ENCODE data around the gene PITPNM1. TPM values are rescaled to one million over a fixed set of nuclear protein-coding genes. Genes with fewer than 3 reads are reported as not detected.

Gene PITPNM1
- total RNA-seq, result 10 to 100 TPM; 14.0 to 15.8 TPM

DNA sequence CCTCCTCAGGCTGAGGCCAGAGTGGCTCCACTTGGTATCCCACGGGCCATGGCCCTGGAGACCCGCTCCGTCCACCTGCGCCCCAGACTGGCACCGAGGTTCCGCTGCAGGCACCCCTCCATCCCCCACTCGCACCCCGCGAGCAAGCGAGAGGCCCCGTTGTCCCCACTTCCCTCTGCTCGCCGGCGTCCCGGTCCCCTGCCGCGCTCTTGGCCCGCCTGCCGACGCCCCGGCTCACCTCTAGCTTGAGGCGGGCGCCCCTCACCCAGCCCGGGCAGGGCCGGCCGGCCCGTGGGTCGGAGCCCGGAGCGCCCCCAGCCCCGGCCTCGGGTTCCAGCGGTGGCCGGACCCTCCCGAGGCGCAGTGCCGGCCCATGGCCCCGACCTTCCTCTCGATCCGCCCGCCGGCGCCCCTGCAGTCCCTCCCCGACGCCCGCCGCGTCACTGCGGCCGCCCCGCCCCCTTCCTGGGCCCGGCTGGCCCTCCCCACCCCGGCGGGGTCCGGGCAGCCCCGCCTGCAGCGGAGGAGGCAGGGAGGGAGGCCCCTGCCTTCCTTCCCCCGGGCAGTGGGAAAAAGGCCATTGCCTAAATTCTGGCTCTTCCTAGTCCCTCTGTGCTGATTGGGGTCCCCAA lies at the start of gene PITPNM1:
Gene PITPNM1 (minus strand): TSS at position 414 of the 632 bp plus-strand sequence. CDS start 1,183 bp downstream, outside the sequence.

DNA sequence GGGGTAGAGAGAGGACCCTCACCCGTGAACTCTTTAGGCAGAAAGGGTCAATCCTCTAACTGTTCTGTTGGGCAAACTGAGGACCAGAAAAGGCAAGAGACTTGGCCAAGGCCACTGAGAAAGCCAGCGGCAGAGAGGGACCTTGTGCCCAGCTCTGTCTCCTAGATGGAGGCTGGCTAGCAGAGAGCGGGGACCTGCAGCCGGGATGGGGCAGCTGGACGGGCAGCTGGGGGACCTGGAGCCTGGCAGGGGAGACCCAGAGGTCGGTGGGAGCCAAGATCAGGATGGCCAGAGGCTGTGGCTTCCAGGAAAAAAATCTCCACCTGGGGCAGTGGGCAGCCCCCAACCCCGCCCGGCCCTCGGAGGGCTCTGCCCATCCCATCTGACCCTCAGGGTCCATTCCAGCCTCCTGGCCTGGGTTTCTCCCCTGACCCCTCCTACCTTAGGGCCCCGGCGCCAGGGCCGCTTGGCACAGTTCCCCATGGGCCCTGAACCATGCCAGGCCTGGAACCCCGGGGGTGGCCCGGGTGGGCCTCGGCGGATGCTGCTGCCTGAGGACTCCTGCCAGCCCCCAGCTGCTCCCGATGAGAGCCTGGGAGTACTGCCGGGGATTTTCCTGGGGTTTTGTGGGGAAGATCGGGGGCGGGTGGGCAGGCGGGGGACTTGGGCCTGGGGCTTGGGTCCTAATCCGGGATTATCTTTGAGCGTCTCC lies 17.8 kb upstream of the PITPNM1 start, which contains the start of gene CABP2:
Gene CABP2 (minus strand): TSS at position 603 of the 712 bp plus-strand sequence. CDS start 120 bp downstream, at position 483.

DNA sequence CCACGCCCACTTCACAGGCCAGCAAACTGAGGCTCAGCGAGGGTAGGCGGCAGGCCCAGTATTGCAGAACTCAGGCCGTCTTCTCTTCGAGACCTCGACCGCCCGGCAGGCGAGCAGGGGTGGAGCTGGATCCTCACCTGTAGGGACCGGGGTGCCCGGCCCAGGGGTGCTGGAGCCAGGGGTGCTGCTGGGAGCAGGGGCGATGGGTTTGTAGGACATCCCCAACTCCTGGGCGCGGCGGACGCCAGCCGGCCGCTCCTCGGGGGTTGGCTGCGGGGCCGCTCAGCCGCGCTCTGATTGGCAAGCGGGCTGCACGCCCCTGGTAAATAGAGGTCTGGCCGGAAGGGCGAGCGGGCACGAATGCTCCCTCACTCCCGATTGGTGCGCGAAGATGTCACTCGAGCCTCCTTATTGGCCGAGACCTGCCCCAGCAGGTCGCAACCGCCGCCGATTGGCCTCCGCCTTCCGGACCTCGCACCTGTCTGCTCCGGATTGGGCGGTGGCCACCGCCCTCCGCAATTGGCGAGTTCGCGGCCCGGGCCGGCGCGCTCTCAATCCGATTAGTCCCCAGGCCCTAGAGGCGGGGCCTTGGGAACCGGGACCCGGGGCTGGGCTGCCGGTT lies 2.8 kb upstream of the PITPNM1 start, which contains the start of gene CDK2AP2:
Gene CDK2AP2 (minus strand): TSS at position 299 of the 622 bp plus-strand sequence. CDS start 80 bp downstream, at position 219.

DNA sequence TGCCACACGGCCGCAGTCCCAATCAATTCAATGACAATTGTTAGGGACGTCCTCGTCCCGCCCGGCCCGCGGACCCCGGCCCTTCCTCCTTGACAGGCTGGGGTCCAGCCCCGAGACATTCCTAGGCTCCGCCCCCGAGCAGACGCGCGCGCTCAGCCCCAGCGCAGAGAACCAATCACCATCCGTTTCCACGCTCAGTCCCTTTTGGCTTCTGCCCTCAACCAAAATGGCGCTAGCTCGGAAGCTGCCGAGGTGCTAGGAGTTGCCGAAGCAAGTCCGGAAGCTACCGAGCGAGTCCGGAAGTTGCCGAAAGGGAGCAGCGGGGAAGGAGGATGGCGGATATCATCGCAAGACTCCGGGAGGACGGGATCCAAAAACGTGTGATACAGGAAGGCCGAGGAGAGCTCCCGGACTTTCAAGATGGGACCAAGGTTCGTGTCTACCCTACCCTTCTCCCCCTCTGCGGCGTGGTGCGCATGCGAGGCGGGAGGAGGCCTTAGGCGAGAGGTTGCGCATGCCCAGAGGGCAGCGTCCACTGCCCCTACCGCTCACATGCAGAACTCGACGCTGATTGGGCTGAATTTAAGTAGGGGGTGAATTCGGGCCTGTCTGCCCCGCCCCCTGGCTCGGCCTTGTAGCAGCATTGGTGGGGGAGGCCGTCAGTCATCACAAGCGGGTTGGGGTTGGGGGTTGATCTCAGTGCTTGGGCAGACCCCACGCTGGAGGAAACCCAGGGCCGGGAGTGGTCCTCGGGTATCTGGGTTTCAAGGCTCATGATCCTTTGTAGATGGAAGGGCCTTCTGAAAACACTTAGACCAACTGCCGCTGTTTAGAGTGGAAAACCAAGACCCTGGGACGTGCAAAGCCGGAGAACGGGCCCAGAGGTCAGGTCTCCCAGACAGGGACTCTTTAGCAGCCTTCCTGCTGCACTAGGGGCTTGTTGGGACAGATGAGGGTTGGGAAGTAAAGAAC lies 22.1 kb downstream of the PITPNM1 start, which contains the start of gene AIP:
Gene AIP (plus strand): TSS at position 200 of the 972 bp plus-strand sequence. CDS start 133 bp downstream, at position 333.

DNA sequence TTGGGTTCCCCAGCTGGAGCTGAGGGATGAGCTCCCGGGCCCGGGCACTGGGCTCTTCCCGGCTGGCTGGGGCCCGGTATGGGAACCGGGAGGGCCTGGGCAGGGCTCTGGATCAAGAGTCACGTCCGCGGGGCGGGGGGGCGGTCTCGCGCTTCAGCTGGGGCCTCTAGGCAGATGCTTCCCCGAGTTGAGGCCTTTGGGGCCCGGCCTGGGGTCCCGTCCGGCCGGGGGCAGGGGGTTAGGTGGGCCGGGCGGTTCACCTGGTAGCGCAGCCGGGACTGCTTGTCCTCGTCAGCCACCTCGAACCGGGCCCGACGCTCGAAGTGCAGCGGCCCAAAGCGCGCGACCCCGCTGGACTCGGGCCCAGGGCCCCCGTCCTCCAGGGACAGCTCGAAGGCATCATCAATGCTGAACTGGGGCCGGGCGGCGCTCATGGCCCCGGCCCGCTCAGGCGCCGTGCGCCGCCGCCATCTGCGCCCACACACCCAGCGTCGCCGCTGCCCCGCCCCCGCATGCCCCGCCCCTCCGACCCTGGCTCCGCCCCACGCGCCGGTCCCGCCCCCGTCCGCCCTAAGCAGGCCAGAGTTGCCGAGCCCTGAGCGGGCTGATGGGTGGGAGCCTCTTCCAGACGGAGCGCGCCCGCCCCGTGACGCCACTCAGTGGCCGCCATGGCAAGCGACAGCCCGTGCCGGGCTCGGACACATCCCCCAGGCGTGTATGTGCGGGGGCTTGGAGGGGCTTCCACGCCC lies 36.2 kb downstream of the PITPNM1 start, which contains the start of gene TMEM134:
Gene TMEM134 (minus strand): TSS at position 493 of the 749 bp plus-strand sequence. CDS start 59 bp downstream, at position 434.

DNA sequence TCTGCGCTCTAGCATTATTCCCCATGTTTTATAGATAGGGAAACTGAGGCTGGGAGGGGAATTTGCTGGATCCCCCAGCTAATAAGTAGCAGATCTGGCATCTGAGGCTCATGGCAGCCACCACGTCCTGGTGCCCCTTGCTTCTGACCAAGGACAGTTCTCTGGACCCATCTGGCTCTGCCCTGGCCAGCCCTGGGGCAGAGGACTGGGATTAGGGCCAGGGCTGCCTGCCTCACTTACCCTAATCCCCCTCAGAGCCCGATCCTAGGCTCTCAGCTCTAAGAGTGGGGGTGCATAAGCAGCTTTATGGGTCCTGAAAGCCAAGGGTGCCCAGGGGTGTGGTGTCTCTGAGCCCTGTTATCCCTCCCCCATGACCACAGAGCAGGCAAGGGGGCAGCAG lies 50.1 kb downstream of the PITPNM1 start, which contains the start of gene CABP4:
Gene CABP4 (plus strand): TSS at position 301 of the 400 bp plus-strand sequence. CDS start 70 bp downstream, at position 371.

DNA sequence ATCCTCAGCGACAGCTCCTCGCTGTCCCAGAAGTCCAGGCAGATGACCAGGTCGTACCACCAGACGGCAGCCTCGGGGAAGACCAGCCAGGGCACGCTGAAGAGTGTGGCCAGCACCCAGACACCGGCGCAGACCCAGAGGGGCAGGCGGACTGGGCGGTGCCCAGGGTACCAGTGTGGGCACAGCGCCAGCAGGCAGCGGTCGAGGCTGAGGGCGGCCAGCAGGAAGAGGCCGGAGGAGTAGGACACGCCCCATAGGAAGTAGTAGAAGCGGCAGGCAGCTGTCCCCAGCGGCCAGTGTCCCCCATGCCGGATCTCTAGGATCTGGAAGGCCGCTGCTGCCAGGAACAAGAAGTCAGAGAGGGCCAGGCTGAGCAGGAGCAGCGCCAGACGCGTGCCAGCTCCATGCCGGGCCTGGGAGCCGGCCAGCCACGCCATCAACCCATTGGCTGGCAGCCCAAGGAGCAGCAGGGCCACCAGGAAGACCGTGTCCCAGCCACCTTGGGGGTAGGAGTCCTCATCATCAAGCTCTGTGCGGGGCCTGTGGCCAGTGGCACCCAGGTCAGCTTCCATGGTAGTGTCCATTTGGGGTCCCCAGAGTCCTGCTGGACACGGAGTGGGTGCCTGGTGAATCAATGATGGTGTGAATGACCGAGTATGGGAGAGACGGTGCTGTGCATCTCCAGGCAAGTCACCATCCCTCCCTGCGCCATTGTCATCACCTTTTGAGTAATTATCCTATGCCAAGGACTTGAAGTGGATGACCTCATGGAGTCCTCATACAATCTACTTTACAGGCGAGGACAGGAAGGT lies 52.8 kb downstream of the PITPNM1 start, which contains the start of gene GPR152:
Gene GPR152 (minus strand): TSS at position 589 of the 812 bp plus-strand sequence. CDS start 5 bp downstream, at position 584.

Small RNA genes lying within 50 kb of the gene (small RNA-seq; reads per million reads assigned to genes)
- gene MIR6752, result 0 reads per million in 2 donors

Other genes with a start within 250 kb of the PITPNM1 start
- gene GRK2, start 238.9 kb downstream of the PITPNM1 start, total RNA-seq, result 10 to 100 TPM; 32.3 to 42.0 TPM
- 10 to 100 TPM; 43.7 to 44.3 TPM for gene ANKRD13D, start 216.1 kb downstream of the PITPNM1 start, total RNA-seq
- gene SSH3, start 201.8 kb downstream of the PITPNM1 start, total RNA-seq, result 10 to 100 TPM; 11.7 to 14.8 TPM
- gene POLD4, start 151.8 kb downstream of the PITPNM1 start, total RNA-seq, result 10 to 100 TPM; 18.3 to 22.4 TPM
- under 1 TPM; 0.33 to 0.34 TPM for gene CLCF1, start 131.8 kb downstream of the PITPNM1 start, total RNA-seq
- gene RAD9A, start 113.4 kb downstream of the PITPNM1 start, total RNA-seq, result 10 to 100 TPM; 10.7 to 11.0 TPM
- gene PPP1CA, start 103.5 kb downstream of the PITPNM1 start, total RNA-seq, result 100 to 1,000 TPM; 176 to 244 TPM
- not detected for gene TBC1D10C, start 101.3 kb downstream of the PITPNM1 start, total RNA-seq
- gene CARNS1, start 89.7 kb downstream of the PITPNM1 start, total RNA-seq, result under 1 TPM in 1 of 2 donors, not detected in 1; under 0.01 TPM
- 10 to 100 TPM; 33.3 to 37.5 TPM for gene RPS6KB2, start 76.9 kb downstream of the PITPNM1 start, total RNA-seq
- gene PTPRCAP, start 67.7 kb downstream of the PITPNM1 start, total RNA-seq, result 1 to 10 TPM in 1 of 2 donors, under 1 TPM in 1; 0.33 to 1.0 TPM
- 100 to 1,000 TPM; 120 to 134 TPM for gene CORO1B, start 61.9 kb downstream of the PITPNM1 start, total RNA-seq
- not detected for gene GPR152, start 52.6 kb downstream of the PITPNM1 start, total RNA-seq
- gene CABP4, start 50.0 kb downstream of the PITPNM1 start, total RNA-seq, result not detected
- gene TMEM134, start 36.1 kb downstream of the PITPNM1 start, total RNA-seq, result 10 to 100 TPM; 19.0 to 26.8 TPM
- 10 to 100 TPM; 52.3 to 81.6 TPM for gene AIP, start 22.3 kb downstream of the PITPNM1 start, total RNA-seq
- 10 to 100 TPM; 14.5 to 19.3 TPM for gene CDK2AP2, start 2.8 kb upstream of the PITPNM1 start, total RNA-seq
- not detected for gene CABP2, start 18.1 kb upstream of the PITPNM1 start, total RNA-seq
- gene GSTP1, start 78.4 kb upstream of the PITPNM1 start, total RNA-seq, result 1,000 to 10,000 TPM; 1,560 to 1,583 TPM
- 100 to 1,000 TPM; 199 to 221 TPM for gene NDUFV1, start 101.6 kb upstream of the PITPNM1 start, total RNA-seq
- gene NUDT8, start 124.6 kb upstream of the PITPNM1 start, total RNA-seq, result 1 to 10 TPM; 6.9 to 7.3 TPM
- gene TBX10, start 134.4 kb upstream of the PITPNM1 start, total RNA-seq, result not detected
- not detected for gene ACY3, start 145.4 kb upstream of the PITPNM1 start, total RNA-seq
- not detected for gene ALDH3B2, start 169.3 kb upstream of the PITPNM1 start, total RNA-seq

Data from melanocyte of skin (primary cell).